SK-N-MC (cell line): ENCODE results near the gene YWHAH.
"Not testable (repeated sequence)": the region's sequence is repeated elsewhere in the genome, so short reads cannot be mapped to it uniquely, and the experiment has no call there.

Experiments
- DNase-seq: peaks from one replicate; pipeline ENCODE4 v3.0.0-alpha.2; 2011; ENCODE audit warnings: low read depth, low spot score
- H3K27ac ChIP-seq: fragments of 200-600 bp; sonication (generic); 2 replicates; pipeline ENCODE4 v1.5.1; 2016; ENCODE audit warnings: mixed run types
- H3K36me3 ChIP-seq: fragments of 200-600 bp; sonication (generic); 2 replicates; pipeline ENCODE4 v1.6.1; 2017; ENCODE audit warnings: antibody characterized with exemption, low read length, mixed read lengths; ENCODE audit not compliant: insufficient read depth
- H3K4me3 ChIP-seq: fragments of 200-600 bp; sonication (generic); 2 replicates; pipeline ENCODE4 v1.5.1; 2016
- H3K9ac ChIP-seq: fragments of 200-600 bp; sonication (generic); 2 replicates; pipeline ENCODE4 v1.8.0; 2017; ENCODE audit warnings: mixed run types, mixed read lengths; ENCODE audit not compliant: insufficient read length
- H3K9me3 ChIP-seq: fragments of 200-600 bp; sonication (generic); 2 replicates; pipeline ENCODE4 v1.6.1; 2017; ENCODE audit warnings: low read depth, mild to moderate bottlenecking, antibody characterized with exemption, low read length, moderate library complexity, mixed read lengths
- EZH2 ChIP-seq: fragments of 200-600 bp; sonication (generic); IDR thresholded peaks from one replicate; pipeline ENCODE4 v1.6.1; 2017; ENCODE audit warnings: antibody characterized with exemption
- FOXP2 ChIP-seq: optimal IDR thresholded peaks from 2 replicates; pipeline ENCODE3; 2011; ENCODE audit warnings: mild to moderate bottlenecking, moderate library complexity; ENCODE audit not compliant: insufficient read depth; ENCODE audit errors: extremely low read length, control extremely low read depth
- POLR2AphosphoS5 ChIP-seq: IDR thresholded peaks from 2 replicates; pipeline ENCODE4 v1.6.1; 2012; ENCODE audit warnings: mild to moderate bottlenecking, low read depth, low read length, borderline replicate concordance

Gene YWHAH

DNA sequence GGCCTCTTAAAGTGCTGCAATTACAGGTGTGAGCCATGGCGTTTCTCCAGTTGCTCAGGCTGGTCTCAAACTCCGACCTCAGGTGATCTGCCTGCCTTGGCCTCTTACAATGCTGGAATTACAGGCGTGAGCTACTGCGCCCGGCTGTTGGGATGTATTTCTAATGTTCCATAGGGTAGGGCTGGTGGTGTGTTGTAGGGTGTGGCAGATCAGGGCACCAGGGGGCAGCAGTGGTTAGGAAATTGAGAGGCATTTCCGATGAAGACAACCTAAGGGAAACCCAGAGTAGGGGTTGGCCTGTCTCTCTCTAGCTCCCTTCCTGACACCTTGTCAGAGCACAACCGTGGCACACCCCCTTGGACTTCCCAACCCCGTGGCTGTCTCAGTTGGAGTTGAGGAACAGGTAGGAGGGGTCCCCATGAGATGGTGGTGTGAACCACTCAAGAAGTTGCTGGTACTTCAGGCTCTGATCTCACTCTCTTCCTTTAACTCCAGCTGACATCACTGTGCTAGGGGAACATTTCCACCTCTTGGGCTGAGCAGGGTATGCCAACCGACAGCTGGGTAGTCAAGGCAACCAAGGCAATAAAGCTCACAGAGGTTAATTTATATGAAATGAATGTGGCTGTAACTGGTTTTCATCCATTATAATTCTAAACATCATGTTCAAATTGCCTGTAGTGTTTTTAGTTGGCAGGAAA lies 33.0 kb downstream of the YWHAH start:
- Histone ChIP-seq H3K27ac (no peak overlapping the region), H3K9me3 (no peaks in the 10 kb centered on the region), H3K36me3 (no peaks in the 10 kb centered on the region), H3K9ac (no peak overlapping the region), H3K4me3 (no peak overlapping the region)
- no peak for DNase-seq
- TF ChIP-seq EZH2 (no peak), FOXP2 (no peak), POLR2AphosphoS5 (no peak)

DNA sequence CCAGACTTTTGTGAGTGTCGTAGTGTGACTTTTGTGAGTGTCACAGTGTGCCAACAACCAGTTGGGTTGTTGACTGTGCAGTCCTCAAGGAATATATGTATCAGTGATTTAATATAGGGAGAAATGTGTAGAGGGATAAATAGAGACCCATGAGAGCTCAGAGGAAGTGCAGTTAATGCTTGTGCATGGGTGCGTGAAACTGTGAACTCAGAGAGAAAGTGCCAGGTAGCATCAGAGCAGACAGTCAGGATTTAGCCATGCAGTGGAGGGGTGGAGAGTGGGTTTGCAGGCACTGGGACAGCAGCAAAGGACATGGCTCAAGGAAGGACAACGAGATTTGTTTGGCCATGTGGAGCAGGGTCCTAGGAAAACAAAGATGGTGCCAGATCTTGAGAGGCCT lies 33.6 kb downstream of the YWHAH start:
- Histone ChIP-seq H3K4me3 (no peak overlapping the region), H3K9ac (no peak overlapping the region), H3K27ac (no peak overlapping the region), H3K9me3 (no peaks in the 10 kb centered on the region), H3K36me3 (no peaks in the 10 kb centered on the region)
- TF ChIP-seq POLR2AphosphoS5: no peak
- TF ChIP-seq FOXP2: no peak
- TF ChIP-seq EZH2: no peak
- DNase-seq: no peak

DNA sequence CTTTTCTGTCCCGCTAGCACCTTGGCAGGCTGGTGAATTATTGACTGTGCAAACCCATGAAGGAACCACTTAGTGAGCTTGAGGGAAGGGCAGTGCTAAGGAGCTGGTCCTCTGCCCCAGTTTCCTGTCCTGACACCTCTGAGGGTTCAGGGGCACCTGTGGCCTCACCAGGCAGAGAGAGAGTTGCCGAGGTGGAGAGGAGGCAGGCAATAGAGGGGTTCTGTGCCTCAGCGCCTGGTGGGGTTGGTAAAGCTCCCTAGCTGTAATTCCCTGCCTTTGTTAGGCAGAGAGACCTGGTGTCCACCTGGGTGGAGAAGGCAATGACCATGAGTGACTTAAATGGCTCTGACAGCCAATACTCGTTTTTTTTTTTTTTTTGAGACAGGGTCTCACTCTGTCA lies 36.3 kb downstream of the YWHAH start:
- DNase-seq: no peak

DNA sequence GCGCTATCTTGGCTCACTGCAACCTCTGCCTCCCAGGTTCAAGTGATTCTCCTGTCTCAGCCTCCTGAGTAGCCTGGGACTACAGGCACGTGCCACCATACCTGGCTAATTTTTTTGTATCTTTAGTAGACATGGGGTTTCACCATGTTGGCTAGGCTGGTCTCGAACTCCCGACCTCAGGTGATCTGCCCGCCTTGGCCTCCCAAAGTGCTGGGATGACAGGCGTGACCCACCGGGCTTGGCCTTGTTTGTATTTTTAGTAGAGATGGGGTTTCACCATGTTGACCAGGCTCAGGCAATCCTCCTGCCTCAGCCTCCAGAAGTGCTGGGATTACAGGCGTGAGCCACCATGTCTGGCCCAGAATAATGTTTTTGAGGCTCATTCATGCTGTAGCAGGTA lies 37.6 kb downstream of the YWHAH start:
- H3K36me3 ChIP-seq, H3K9me3 ChIP-seq, H3K4me3 ChIP-seq, H3K9ac ChIP-seq, DNase-seq, H3K27ac ChIP-seq: not testable (repeated sequence)

More for the DNA sequence above, 36.3 kb downstream of the YWHAH start:
- Histone ChIP-seq H3K4me3 (no peak overlapping the region), H3K27ac (no peak overlapping the region), H3K9ac (no peak overlapping the region), H3K36me3 (no peaks in the 10 kb centered on the region), H3K9me3 (no peaks in the 10 kb centered on the region)
- no peak for TF ChIP-seq EZH2
- no peak for TF ChIP-seq POLR2AphosphoS5
- no peak for TF ChIP-seq FOXP2

DNA sequence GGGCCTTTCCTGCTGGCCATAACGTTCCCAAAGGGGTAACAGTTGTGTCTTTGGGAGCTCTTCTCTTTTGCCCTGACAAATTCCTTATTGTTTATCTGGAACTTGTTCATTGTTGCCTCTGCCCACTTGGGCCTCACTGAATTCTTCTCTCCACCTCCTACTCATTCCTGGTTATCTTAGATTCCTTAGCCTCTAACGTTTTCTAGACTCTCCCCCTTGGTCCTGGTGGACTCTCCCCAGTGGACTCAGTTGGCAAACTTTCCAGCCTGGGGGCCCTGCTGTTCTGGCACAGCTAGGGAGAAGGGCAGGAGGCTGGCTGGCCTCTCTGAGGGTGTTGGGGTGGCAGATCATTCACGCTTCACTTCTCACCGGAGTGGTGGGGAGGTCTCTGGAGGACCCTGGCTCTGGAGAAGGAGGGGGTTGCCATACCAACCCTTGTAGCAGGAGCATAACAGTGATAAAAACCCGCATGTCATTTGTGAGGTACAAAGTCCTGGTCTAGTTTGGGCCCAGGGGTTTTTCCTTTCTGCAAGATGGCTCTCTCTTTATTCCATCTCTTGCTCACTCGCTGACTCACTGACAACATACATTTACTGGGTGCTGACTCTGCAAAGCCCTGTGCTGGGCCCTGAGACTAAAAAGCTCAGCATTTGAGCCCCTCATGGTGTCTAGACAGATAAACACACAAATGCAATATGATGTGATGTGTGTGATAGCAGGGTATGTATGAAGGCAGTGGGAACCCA lies 39.7 kb downstream of the YWHAH start:
- no peak for DNase-seq
- Histone ChIP-seq H3K27ac (no peak overlapping the region), H3K9me3 (no peaks in the 10 kb centered on the region), H3K4me3 (no peak overlapping the region), H3K9ac (no peak overlapping the region), H3K36me3 (no peaks in the 10 kb centered on the region)
- TF ChIP-seq POLR2AphosphoS5 (no peak), FOXP2 (no peak), EZH2 (no peak)

DNA sequence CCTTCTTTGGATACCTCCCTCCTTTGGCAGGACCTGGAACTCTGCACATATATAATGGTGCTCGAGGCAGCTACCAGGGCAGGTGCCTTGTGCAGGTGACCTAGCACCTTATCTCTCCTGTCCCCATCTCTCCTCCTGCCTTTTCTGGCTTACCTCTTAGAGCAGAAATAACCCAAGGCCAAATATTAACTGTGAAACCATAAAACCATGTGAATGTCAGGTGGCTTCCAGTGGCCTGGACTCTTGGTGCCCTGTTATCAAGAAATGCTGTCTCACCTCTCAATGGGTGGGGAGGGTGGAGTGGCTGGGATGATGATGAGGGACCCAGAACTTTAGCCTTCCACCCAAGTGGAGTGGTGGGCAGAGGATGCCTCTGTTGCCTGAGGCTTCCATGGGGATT lies 42.9 kb downstream of the YWHAH start:
- no peak overlapping the region for H3K4me3 ChIP-seq
- TF ChIP-seq EZH2 (no peak), FOXP2 (no peak), POLR2AphosphoS5 (no peak)
- H3K9me3 ChIP-seq: no peaks in the 10 kb centered on the region
- H3K36me3 ChIP-seq: no peaks in the 10 kb centered on the region
- H3K27ac ChIP-seq: no peak overlapping the region
- no peak overlapping the region for H3K9ac ChIP-seq
- DNase-seq: no peak

DNA sequence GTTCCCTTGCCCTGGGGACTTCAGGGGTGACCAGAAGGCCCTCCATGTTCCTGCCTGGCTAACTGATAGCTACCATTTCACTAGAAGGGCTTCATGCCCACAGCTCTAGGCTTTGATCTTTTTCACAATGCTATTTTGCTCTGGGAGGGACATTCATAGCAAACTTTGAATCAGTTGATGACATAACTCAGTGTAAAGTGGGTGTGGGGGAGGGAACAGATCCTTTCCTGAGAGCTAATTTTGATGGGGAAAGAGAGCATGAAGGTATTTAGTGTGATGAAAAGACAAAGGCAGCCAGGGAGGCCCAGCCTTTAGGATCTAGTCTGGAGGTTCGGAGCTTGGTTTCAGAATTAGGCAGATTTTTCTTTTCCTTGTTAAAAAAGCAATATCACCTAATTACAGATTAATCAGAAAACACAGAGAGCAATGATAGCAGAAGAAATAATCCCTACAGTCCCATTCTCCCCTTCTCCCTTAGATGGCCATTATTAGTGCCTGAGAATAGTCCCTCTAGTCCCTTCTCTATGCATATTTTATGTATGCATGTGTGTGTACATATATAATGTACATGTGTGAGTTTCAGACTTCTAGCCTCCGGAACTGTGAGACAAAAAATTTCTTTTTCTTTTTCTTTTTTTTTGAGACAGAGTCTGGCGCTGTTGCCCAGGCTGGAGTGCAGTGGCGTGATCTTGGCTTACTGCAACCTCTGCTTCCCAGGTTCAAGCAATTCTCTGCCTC lies 46.9 kb downstream of the YWHAH start:
- Histone ChIP-seq H3K27ac (no peak overlapping the region), H3K36me3 (no peaks in the 10 kb centered on the region), H3K9ac (no peak overlapping the region), H3K9me3 (no peaks in the 10 kb centered on the region), H3K4me3 (no peak overlapping the region)
- DNase-seq: no peak
- TF ChIP-seq EZH2 (no peak), FOXP2 (no peak)

DNA sequence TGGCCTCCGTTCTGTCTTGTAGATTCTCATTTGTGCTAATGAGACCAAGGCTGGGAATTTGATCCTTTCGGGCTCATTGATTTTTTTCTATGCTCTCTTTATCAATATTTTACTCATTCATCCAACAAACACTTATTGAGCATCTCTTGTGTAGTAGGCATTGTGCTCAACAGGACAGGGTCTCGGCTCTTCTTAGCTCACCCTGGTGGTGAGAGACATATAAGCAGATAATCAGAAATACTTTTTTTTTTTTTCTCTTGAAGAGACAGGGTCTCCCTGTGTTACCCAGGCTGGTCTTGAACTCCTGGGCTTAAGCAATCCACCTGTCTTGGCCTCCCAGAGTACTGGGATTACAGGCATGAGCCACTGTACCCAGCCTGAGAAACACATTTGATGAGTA lies 50.7 kb downstream of the YWHAH start:
- H3K9me3 ChIP-seq: no peaks in the 10 kb centered on the region
- no peak overlapping the region for H3K4me3 ChIP-seq
- no peak for TF ChIP-seq EZH2
- TF ChIP-seq FOXP2: no peak
- no peak for TF ChIP-seq POLR2AphosphoS5
- no peak overlapping the region for H3K27ac ChIP-seq
- no peak for DNase-seq
- H3K9ac ChIP-seq: no peak overlapping the region
- H3K36me3 ChIP-seq: no peaks in the 10 kb centered on the region

DNA sequence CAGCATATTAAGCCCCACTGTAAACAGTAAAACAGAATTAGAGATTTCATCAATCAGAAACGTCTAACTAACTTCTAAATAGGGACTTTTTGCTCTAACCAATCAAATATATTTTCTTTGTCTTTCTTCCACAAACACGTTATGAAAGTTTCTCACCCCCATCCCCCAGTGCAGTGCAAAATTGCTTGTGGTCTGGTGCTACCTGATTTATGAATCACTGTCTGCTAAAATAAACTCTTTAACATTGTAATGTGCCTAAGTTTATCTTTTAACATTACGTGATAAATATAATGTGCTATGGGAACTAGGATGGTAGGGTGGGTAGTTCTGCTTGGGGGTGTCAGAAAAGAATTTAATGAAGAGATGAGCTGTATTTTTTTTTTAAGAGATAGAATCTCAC lies 51.5 kb downstream of the YWHAH start:
- H3K27ac ChIP-seq: no peak overlapping the region
- TF ChIP-seq EZH2 (no peak), FOXP2 (no peak), POLR2AphosphoS5 (no peak)
- DNase-seq: no peak
- H3K4me3 ChIP-seq: no peak overlapping the region
- no peak overlapping the region for H3K9ac ChIP-seq
- no peaks in the 10 kb centered on the region for H3K36me3 ChIP-seq
- H3K9me3 ChIP-seq: no peaks in the 10 kb centered on the region
